IPS-15b (cell line): ENCODE measurements around the gene CMSS1.

ENCODE experiments used
- H3K27me3 ChIP-seq: one replicate; pipeline ENCODE4 v1.6.1; 2013; ENCODE audit warnings: low read length; ENCODE audit not compliant: control insufficient read depth, insufficient read depth
- H3K36me3 ChIP-seq: one replicate; pipeline ENCODE4 v1.6.1; 2013; ENCODE audit warnings: low read length; ENCODE audit not compliant: control insufficient read depth, insufficient read depth
- H3K4me1 ChIP-seq: one replicate; pipeline ENCODE4 v1.6.1; 2013; ENCODE audit warnings: mild to moderate bottlenecking, low read length; ENCODE audit not compliant: control insufficient read depth, insufficient read depth
- H3K4me3 ChIP-seq: one replicate; pipeline ENCODE4 v1.5.1; 2013; ENCODE audit warnings: low read depth, low read length
- H3K9ac ChIP-seq: one replicate; pipeline ENCODE4 v1.6.1; 2013; ENCODE audit warnings: low read depth, mild to moderate bottlenecking, low read length
- H3K9me3 ChIP-seq: one replicate; pipeline ENCODE4 v1.6.1; 2013; ENCODE audit warnings: mild to moderate bottlenecking, low read length; ENCODE audit not compliant: control insufficient read depth, insufficient read depth

The CMSS1 gene

DNA sequence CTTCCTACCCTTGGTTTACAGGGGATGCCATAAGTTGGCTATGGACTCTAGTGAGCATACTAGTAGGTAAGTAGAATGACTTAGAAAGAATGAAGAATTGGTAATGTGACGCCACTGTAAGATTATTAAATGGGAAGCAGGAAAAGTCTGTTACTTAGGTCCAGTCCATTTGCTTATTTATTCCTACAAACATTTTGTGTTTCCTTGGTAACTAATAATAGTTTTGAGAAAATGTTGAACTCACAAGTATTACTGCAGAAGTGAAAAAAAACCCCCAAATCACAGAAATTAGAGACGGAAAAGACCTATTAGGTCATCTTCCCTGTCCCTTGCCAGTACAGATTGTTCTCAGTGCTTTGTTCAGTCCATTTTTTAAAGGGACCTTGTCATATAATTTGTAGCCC, 63.5 kb downstream of the CMSS1 start:
- Histone ChIP-seq H3K27me3 (peaks cover 39% of the 10 kb centered on the region), H3K4me1 (peaks cover 6% of the 10 kb centered on the region), H3K9ac (no peak overlapping the region), H3K9me3 (no peaks in the 10 kb centered on the region), H3K36me3 (no peaks in the 10 kb centered on the region), H3K4me3 (no peak overlapping the region)

DNA sequence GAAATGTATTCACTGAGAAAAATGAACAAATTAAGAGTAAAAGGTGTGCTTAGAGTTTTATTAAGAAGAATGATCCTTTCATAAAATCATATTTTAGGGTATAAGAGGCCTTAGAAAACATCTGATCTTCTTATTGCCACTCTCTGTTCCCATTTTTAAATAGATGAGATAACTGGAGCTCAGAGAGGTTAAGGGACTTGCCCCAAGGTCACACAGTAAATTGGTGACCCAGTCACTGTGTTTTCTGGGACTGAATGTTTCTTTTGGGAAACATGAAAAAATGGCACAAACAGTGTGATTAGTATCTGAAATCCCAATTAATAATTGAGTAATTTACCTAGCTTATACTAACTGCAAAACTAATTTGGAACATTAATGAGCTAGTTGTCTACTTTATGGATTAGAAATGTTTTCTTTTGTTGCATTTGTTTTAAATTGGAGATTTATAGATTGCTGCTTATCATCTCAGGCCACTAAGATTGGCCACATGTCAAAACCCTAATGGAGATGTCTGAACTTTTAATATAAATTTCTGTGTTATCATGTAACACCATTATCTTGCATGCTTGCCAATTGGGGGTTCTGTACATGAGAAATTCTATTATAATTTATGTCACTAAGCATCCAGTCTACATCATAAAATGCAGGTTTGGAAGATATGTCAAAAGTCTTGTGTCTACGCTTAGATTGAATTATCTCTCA, 64.9 kb downstream of the CMSS1 start:
- Histone ChIP-seq H3K9ac (no peak overlapping the region), H3K36me3 (no peaks in the 10 kb centered on the region), H3K4me3 (no peak overlapping the region), H3K27me3 (peaks cover 28% of the 10 kb centered on the region), H3K9me3 (no peaks in the 10 kb centered on the region), H3K4me1 (no peaks in the 10 kb centered on the region)

DNA sequence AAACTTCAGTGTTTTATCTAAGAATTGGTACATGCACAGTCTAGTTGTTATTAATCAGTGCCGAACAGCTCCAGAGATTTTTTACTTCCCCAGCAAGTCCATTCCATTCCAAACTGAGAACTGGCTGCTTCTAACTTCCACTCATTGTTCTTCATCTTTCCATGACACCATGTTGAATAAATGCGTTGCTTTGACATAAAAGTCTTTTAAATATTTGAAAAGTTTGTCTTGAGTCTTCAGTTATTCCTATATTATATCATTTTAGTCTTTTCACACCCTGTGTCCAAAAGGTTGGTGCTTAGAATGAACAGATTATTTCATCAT, 65.4 kb downstream of the CMSS1 start:
- no peaks in the 10 kb centered on the region for H3K4me1 ChIP-seq
- H3K4me3 ChIP-seq = no peak overlapping the region
- no peaks in the 10 kb centered on the region for H3K9me3 ChIP-seq
- H3K36me3 ChIP-seq = no peaks in the 10 kb centered on the region
- no peak overlapping the region for H3K9ac ChIP-seq
- H3K27me3 ChIP-seq = peaks cover 22% of the 10 kb centered on the region

DNA sequence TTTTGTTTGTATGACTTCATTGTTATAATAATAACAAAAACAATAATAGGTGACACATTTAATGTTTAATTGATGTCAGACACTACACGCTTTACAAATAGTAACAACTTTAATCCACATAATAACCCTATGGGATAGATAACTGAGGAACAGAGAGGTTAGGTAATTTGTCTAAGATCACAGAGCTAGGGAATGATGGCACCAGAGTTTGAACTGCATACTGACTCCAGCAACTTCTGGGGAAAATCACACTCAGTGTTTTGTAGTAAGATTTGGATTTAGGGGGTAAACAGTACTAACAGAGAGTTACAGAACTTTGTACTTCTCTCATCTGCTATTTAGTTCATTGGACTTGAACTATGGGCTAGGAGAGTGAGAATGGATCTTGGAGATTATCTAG, 66.0 kb downstream of the CMSS1 start:
- H3K36me3 ChIP-seq = no peaks in the 10 kb centered on the region
- no peaks in the 10 kb centered on the region for H3K4me1 ChIP-seq
- H3K4me3 ChIP-seq = no peak overlapping the region
- no peaks in the 10 kb centered on the region for H3K9me3 ChIP-seq
- H3K27me3 ChIP-seq = peaks cover 17% of the 10 kb centered on the region
- H3K9ac ChIP-seq = no peak overlapping the region

DNA sequence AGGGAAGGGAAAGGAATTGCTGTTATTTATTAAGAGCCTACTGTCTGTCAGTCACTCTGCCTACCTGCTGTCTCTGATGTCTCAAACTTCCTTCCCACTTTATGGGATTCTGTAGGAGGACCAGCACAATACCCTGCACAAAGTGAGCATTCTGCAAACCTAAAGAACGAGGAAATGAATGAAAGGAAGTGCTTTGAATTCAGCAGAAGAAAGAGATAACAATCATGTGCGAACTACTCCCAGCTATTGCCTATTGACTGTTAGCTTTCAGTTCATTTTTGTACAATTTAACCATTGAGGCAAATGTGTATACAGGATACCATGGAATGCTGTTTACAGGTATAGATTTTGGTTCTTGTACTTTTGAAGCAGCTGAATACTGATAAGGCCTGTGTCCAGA, 66.8 kb downstream of the CMSS1 start:
- no peak overlapping the region for H3K4me3 ChIP-seq
- H3K9me3 ChIP-seq = no peaks in the 10 kb centered on the region
- H3K36me3 ChIP-seq = no peaks in the 10 kb centered on the region
- H3K4me1 ChIP-seq = no peaks in the 10 kb centered on the region
- no peak overlapping the region for H3K9ac ChIP-seq
- H3K27me3 ChIP-seq = peaks cover 9% of the 10 kb centered on the region

DNA sequence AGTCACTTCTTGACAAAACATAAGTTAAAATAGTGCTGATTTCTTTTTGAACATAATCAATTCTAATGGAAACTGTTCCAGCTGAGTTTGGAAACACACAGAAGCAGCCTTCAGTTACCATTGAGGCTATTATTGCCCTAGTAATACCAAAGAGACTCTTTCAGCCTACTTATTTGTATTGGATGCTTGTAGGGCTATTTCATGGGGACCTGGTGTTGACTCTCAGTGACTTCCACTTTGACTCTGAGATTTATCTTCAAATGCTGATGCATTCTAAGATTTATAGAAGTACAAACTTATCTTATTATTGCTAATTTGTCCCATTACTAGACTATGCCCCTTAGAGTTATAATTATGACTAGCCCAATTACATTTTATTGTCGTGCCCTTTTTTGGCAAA, 67.4 kb downstream of the CMSS1 start:
- Histone ChIP-seq H3K9ac (no peak overlapping the region), H3K4me1 (no peaks in the 10 kb centered on the region), H3K9me3 (no peaks in the 10 kb centered on the region), H3K27me3 (peaks cover 3% of the 10 kb centered on the region), H3K36me3 (no peaks in the 10 kb centered on the region), H3K4me3 (no peak overlapping the region)

DNA sequence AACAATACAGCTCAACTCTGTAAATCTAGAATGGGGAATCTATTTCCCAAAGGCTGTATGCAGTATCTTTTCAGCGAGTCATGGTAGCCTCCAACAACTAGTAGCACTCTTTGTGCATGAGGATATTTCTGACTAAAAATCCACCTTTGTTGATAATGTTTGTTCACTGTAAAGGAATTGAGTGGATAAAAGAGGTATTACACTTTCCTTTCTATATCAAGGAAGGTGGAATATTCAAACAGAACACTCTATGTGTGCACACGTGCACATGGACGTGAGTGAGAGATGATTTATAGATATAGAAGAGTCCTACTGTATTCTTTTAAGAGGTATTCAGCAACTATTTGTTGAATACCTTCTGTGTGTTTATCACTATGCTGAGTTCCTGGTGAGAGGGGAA, 68.2 kb downstream of the CMSS1 start:
- Histone ChIP-seq H3K27me3 (no peaks in the 10 kb centered on the region), H3K4me1 (peaks cover under 1% of the 10 kb centered on the region), H3K9me3 (no peaks in the 10 kb centered on the region), H3K4me3 (no peak overlapping the region), H3K9ac (no peak overlapping the region), H3K36me3 (no peaks in the 10 kb centered on the region)

DNA sequence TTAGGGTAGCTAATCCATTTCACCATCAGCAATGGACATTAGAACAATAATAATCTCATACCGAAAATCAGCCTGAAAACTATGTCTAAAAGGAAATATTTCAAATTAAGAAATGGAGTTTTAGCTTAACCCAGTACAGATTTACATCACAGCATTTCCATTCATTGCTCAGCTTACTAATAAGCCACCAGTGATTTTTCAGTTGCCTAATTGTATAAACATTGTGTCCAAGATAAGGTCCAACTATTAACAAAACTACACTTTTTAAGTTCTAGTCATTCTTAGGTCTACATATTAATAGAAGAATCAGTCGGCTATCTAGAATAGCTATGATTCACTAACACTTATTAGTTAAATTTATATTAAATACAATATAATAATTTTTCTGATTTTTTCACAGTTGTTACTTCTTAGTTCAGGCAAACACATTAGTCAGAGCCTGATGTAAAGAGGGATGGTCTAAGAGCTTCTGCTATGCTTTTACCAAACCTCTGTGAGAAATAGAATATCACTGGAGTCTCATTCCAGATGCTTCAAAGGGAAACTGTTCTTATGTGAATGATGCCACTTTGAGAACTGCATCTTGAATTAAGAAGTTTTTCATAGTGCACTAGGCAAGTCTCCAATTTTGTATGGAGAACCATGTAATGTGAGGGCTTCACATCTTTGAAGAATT, 74.1 kb downstream of the CMSS1 start:
- no peak overlapping the region for H3K4me3 ChIP-seq
- no peaks in the 10 kb centered on the region for H3K27me3 ChIP-seq
- H3K4me1 ChIP-seq = peaks cover 13% of the 10 kb centered on the region
- H3K9me3 ChIP-seq = no peaks in the 10 kb centered on the region
- H3K9ac ChIP-seq = no peak overlapping the region
- H3K36me3 ChIP-seq = no peaks in the 10 kb centered on the region

DNA sequence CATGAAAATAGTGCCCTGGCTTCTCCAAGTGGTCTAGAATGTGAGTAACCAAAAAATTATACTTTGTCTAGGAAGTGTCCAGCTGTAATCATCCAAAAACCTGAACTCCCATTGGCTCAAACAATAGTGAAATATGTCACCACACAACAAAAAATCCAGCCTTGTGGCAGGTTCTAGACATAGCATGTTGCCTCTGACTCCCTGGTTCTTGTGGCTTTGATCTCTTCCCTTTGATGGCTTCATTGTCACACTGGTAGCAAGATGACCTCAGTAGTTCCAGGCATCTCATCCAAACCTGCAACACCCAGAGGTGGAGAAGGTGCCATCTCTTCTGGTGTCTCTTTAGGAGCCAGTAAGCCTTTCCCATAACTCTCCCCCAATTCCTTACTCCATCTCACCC, 74.7 kb downstream of the CMSS1 start:
- no peaks in the 10 kb centered on the region for H3K36me3 ChIP-seq
- peaks cover 13% of the 10 kb centered on the region for H3K4me1 ChIP-seq
- H3K9me3 ChIP-seq = no peaks in the 10 kb centered on the region
- no peaks in the 10 kb centered on the region for H3K27me3 ChIP-seq
- H3K4me3 ChIP-seq = no peak overlapping the region
- no peak overlapping the region for H3K9ac ChIP-seq

DNA sequence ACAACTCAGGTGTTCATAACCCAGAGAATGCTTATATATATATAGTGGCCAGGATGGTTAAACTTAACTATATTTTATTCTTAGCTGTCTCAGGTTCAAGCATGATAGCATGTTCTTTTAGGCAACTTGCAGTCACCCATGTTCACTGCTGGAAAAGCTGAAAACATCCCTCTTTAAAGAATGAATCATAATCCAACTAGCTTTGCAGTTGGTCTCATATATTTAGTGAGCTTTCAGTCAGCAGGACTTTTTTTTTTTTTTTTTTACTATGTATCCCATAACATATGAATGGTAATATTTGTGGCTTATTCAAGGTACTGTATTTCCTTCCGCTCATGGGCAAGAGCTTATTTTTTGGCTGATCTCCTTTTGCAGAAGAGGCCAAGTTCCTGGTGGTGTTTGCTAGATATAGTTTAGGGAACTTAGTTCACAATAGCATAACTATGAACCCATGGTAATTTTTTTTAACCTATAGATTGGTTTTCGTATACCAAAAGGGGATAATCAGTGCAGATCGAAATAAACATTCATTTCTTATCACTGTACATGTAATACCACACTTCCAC, 77.6 kb downstream of the CMSS1 start:
- no peaks in the 10 kb centered on the region for H3K9me3 ChIP-seq
- H3K4me3 ChIP-seq = no peak overlapping the region
- H3K36me3 ChIP-seq = no peaks in the 10 kb centered on the region
- H3K27me3 ChIP-seq = no peaks in the 10 kb centered on the region
- H3K4me1 ChIP-seq = peaks cover 13% of the 10 kb centered on the region
- no peak overlapping the region for H3K9ac ChIP-seq

DNA sequence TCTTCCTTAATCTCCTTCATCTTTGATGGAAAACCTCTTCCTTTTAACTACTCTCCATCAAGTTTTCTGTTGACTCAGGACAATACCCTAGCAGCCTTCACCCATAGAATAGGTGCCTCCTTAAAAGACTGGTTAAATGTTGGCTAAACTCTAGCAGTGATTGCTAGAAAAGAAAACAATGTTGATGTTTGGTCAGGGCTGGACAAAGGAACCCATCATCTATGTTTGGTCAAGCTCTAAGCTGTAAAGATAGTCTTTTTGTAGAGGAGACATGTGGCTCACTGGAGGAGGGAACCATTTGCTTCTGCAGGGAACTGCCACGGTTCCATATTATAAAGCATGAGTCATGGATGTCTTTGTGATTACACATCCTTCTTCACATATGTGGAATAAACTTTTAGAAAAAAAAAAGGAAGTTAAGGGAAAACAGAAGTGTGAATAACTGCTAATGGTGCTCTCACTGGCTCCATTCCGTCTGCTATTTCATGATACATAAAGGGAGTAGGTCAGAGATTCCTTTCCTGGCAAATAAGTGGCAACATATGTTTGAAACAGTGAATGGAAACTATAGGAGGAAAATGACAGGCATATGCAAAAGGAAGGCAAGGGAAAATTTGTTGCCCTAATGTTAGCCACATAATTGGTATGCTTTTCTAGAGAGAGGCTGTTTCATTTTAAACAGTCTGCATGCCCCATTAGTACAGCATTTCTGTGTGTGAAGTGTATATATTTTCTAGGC, 78.2 kb downstream of the CMSS1 start:
- Histone ChIP-seq H3K9ac (no peak overlapping the region), H3K4me1 (peaks cover 12% of the 10 kb centered on the region), H3K27me3 (no peaks in the 10 kb centered on the region), H3K36me3 (no peaks in the 10 kb centered on the region), H3K9me3 (no peaks in the 10 kb centered on the region), H3K4me3 (no peak overlapping the region)

DNA sequence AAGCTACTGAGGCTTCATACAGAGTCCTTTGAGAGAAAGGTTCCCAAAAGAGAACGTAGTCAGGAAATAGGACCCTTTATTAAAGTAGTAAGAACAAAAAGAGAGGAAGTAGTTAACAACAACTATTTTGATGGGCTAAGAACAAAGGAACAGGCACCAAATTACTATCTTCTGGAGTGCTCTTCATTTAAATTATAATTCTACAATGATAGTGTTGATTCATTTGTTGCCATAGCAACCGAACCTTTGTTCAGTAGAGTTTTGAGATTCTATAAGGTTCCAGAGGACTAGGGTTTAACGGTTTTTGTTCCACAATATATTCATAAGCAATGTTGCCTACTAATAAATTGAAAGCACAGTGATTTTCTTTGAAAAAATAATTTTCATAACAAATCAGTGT, 78.8 kb downstream of the CMSS1 start:
- no peaks in the 10 kb centered on the region for H3K27me3 ChIP-seq
- H3K36me3 ChIP-seq = no peaks in the 10 kb centered on the region
- no peak overlapping the region for H3K9ac ChIP-seq
- H3K4me3 ChIP-seq = no peak overlapping the region
- H3K4me1 ChIP-seq = peaks cover 9% of the 10 kb centered on the region
- no peaks in the 10 kb centered on the region for H3K9me3 ChIP-seq
